IMR-90 (cell line): ENCODE results near the gene WASF3. TPM values are rescaled to one million over a fixed set of nuclear protein-coding genes. Genes with fewer than 3 reads are reported as not detected.

Experiments used
- ATAC-seq: fragments of 200-7000 bp; cut with Tn5 transposase; 2 replicates; pipeline ENCODE4 v1.9.1; 2020; ENCODE audit warnings: low read depth, mild to moderate bottlenecking, moderate library complexity
- BruUV-seq: library from RNA; stranded (reverse); fragments of 400-500 nt; replicated peaks from 2 replicates; lab custom pipeline; 2021; lab: Mats Ljungman, UMichigan
- CTCF ChIA-PET: fragments of 300-600 bp; formaldehyde crosslinking; extraction: SDS; loops from one replicate; lab custom pipeline; 2021; ENCODE audit warnings: antibody characterized with exemption; lab: Yijun Ruan, JAX
- POLR2A ChIA-PET: fragments of 300-600 bp; sonication (Branson Sonifier 250); formaldehyde crosslinking; loops from one replicate; lab custom pipeline; 2022; ENCODE audit warnings: antibody characterized with exemption; ENCODE audit not compliant: unreplicated experiment; lab: Charles Lee
- DNase-seq: peaks from one replicate; pipeline ENCODE4 v3.0.0; 2013
- H2AFZ ChIP-seq: replicated peaks from 2 replicates; pipeline ENCODE3; 2013; ENCODE audit warnings: low read length, mild to moderate bottlenecking; ENCODE audit not compliant: poor library complexity
- H2AK5ac ChIP-seq: 2 replicates; pipeline ENCODE4 v1.6.1; 2013; ENCODE audit warnings: low read depth, low read length, inconsistent platforms
- H2AK9ac ChIP-seq: replicated peaks from 2 replicates; pipeline ENCODE3; 2013; ENCODE audit warnings: mild to moderate bottlenecking, low read depth, low read length, moderate library complexity; ENCODE audit not compliant: poor library complexity
- H2BK120ac ChIP-seq: 2 replicates; pipeline ENCODE4 v1.6.1; 2013; ENCODE audit warnings: low read depth, low read length, inconsistent platforms
- H2BK15ac ChIP-seq: 3 replicates; pipeline ENCODE4 v1.6.1; 2013; ENCODE audit warnings: low read depth, low read length, inconsistent platforms
- H2BK20ac ChIP-seq: 2 replicates; pipeline ENCODE4 v1.6.1; 2013; ENCODE audit warnings: low read depth, mild to moderate bottlenecking, inconsistent platforms, low read length, moderate library complexity
- H2BK5ac ChIP-seq: 2 replicates; pipeline ENCODE4 v1.6.1; 2013; ENCODE audit warnings: mild to moderate bottlenecking, low read depth, low read length, inconsistent platforms; ENCODE audit not compliant: poor library complexity, severe bottlenecking
- H3K14ac ChIP-seq: replicated peaks from 2 replicates; pipeline ENCODE4 v1.6.1; 2013; ENCODE audit warnings: low read depth, low read length, inconsistent platforms
- H3K18ac ChIP-seq: 2 replicates; pipeline ENCODE4 v1.6.1; 2013; ENCODE audit warnings: low read depth, low read length, control low read depth
- H3K23ac ChIP-seq: 2 replicates; pipeline ENCODE4 v1.6.1; 2013; ENCODE audit warnings: low read depth, low read length, inconsistent platforms
- H3K27ac ChIP-seq: 2 replicates; pipeline ENCODE4 v1.5.1; 2013; ENCODE audit warnings: mild to moderate bottlenecking, control low read depth, low read length; ENCODE audit not compliant: insufficient read depth
- H3K27me3 ChIP-seq: 2 replicates; pipeline ENCODE4 v1.6.1; 2013; ENCODE audit warnings: low read length; ENCODE audit not compliant: control insufficient read depth, insufficient read depth
- H3K36me3 ChIP-seq: 2 replicates; pipeline ENCODE4 v1.6.1; 2013; ENCODE audit warnings: low read length, mixed read lengths; ENCODE audit not compliant: control insufficient read depth, insufficient read depth
- H3K4ac ChIP-seq: 2 replicates; pipeline ENCODE4 v1.6.1; 2013; ENCODE audit warnings: low read depth, low read length, inconsistent platforms
- H3K4me1 ChIP-seq: 2 replicates; pipeline ENCODE4 v1.6.1; 2013; ENCODE audit warnings: low read length, mixed read lengths; ENCODE audit not compliant: control insufficient read depth, insufficient read depth
- H3K4me2 ChIP-seq: 2 replicates; pipeline ENCODE4 v1.6.1; 2013; ENCODE audit warnings: low read depth, mild to moderate bottlenecking, control low read depth, low read length, moderate library complexity
- H3K4me3 ChIP-seq: 2 replicates; pipeline ENCODE4 v1.5.1; 2013; ENCODE audit warnings: low read depth, mild to moderate bottlenecking, control low read depth, low read length, moderate library complexity; ENCODE audit not compliant: insufficient read depth
- H3K56ac ChIP-seq: 2 replicates; pipeline ENCODE4 v1.6.1; 2013; ENCODE audit warnings: low read length, inconsistent platforms; ENCODE audit not compliant: insufficient read depth; ENCODE audit errors: extremely low read depth
- H3K79me1 ChIP-seq, 2 experiments: 2 replicates each; pipeline ENCODE4 v1.6.1; 2013; ENCODE audit warnings: low read length in 2 of 2, inconsistent platforms in 1 of 2, low read depth in 1 of 2
- H3K9ac ChIP-seq: 2 replicates; pipeline ENCODE4 v1.6.1; 2013; ENCODE audit warnings: low read depth, low read length, control low read depth
- H3K9me1 ChIP-seq: 2 replicates; pipeline ENCODE4 v1.6.1; 2013; ENCODE audit warnings: low read length, inconsistent platforms; ENCODE audit not compliant: insufficient read depth
- H3K9me3 ChIP-seq: 2 replicates; pipeline ENCODE4 v1.6.1; 2013; ENCODE audit warnings: low read length; ENCODE audit not compliant: control insufficient read depth, insufficient read depth
- H4K20me1 ChIP-seq: 2 replicates; pipeline ENCODE4 v1.6.1; 2013; ENCODE audit warnings: low read length, inconsistent platforms; ENCODE audit not compliant: insufficient read depth
- H4K5ac ChIP-seq: 2 replicates; pipeline ENCODE4 v1.6.1; 2013; ENCODE audit warnings: mild to moderate bottlenecking, low read depth, low read length, control low read depth
- H4K8ac ChIP-seq, 2 experiments: 2 replicates each; pipeline ENCODE4 v1.6.1; 2013; ENCODE audit warnings: low read depth in 2 of 2, low read length in 2 of 2, control low read depth in 1 of 2, inconsistent platforms in 1 of 2
- H4K91ac ChIP-seq: 2 replicates; pipeline ENCODE4 v1.6.1; 2013; ENCODE audit warnings: low read depth, low read length, inconsistent platforms; ENCODE audit not compliant: insufficient read depth
- BHLHE40 ChIP-seq: fragments of 150-350 bp; IDR thresholded peaks from 2 replicates; pipeline ENCODE4 v1.6.1; 2016; ENCODE audit warnings: mild to moderate bottlenecking, low read depth, low read length
- CEBPB ChIP-seq: IDR thresholded peaks from 2 replicates; pipeline ENCODE4 v1.6.1; 2012; ENCODE audit warnings: low read depth, low read length, improper control_type of control experiment
- CHD1 ChIP-seq: IDR thresholded peaks from 2 replicates; pipeline ENCODE4 v1.6.1; 2012; ENCODE audit warnings: low read depth, low read length, improper control_type of control experiment
- CTCF ChIP-seq: conservative IDR thresholded peaks from 2 replicates; pipeline ENCODE4 v1.5.1; 2012; ENCODE audit warnings: mild to moderate bottlenecking, low read depth, low read length, improper control_type of control experiment
- ELK1 ChIP-seq: fragments of 150-350 bp; IDR thresholded peaks from 2 replicates; pipeline ENCODE4 v1.6.1; 2016; ENCODE audit warnings: low read depth, mild to moderate bottlenecking, low read length, moderate library complexity, borderline replicate concordance
- FOS ChIP-seq: fragments of 150-350 bp; IDR thresholded peaks from 2 replicates; pipeline ENCODE4 v1.6.1; 2016; ENCODE audit warnings: low read depth, low read length
- MAFK ChIP-seq: IDR thresholded peaks from 2 replicates; pipeline ENCODE4 v1.6.1; 2012; ENCODE audit warnings: low read depth, low read length, improper control_type of control experiment
- MAZ ChIP-seq: IDR thresholded peaks from 2 replicates; pipeline ENCODE4 v1.6.1; 2012; ENCODE audit warnings: low read depth, mild to moderate bottlenecking, low read length, improper control_type of control experiment, moderate library complexity, borderline replicate concordance
- MXI1 ChIP-seq: IDR thresholded peaks from 2 replicates; pipeline ENCODE4 v1.6.1; 2012; ENCODE audit warnings: low read depth, mild to moderate bottlenecking, low read length, moderate library complexity, borderline replicate concordance
- NFE2L2 ChIP-seq: fragments of 150-350 bp; IDR thresholded peaks from 2 replicates; pipeline ENCODE4 v1.6.1; 2016; ENCODE audit warnings: low read depth, mild to moderate bottlenecking, low read length
- POLR2A ChIP-seq: IDR thresholded peaks from 2 replicates; pipeline ENCODE4 v1.6.1; 2012; ENCODE audit warnings: mild to moderate bottlenecking, low read depth, low read length
- RAD21 ChIP-seq: IDR thresholded peaks from 2 replicates; pipeline ENCODE4 v1.6.1; 2012; ENCODE audit warnings: low read length, improper control_type of control experiment
- RCOR1 ChIP-seq: IDR thresholded peaks from 2 replicates; pipeline ENCODE4 v1.6.1; 2012; ENCODE audit warnings: mild to moderate bottlenecking, low read length, improper control_type of control experiment; ENCODE audit not compliant: insufficient replicate concordance
- RFX5 ChIP-seq: IDR thresholded peaks from 2 replicates; pipeline ENCODE4 v1.8.0; 2012; ENCODE audit warnings: low read depth, mild to moderate bottlenecking, low read length, moderate library complexity
- SMC3 ChIP-seq: fragments of 150-350 bp; IDR thresholded peaks from 2 replicates; pipeline ENCODE4 v1.6.1; 2016; ENCODE audit warnings: low read depth, mild to moderate bottlenecking, antibody characterized with exemption, low read length, moderate library complexity
- USF2 ChIP-seq: fragments of 150-350 bp; IDR thresholded peaks from 2 replicates; pipeline ENCODE4 v1.6.1; 2017; ENCODE audit warnings: mild to moderate bottlenecking, antibody characterized with exemption, low read length, low read depth
- WGBS, 2 experiments: methylation state at CpG; one replicate each; pipeline versions ENCODE4 v1.1.5 to v1.1.7; 2013; ENCODE audit warnings: missing lambda C conversion rate in 2 of 2; ENCODE audit not compliant: insufficient read length in 1 of 2; ENCODE audit errors: extremely low coverage in 2 of 2; 5-methylcytosine and 5-hydroxymethylcytosine counted together
- dilution Hi-C: fragments of 300-500 bp; cut with HindIII; formaldehyde crosslinking; loops from one replicate; pipeline ENCODE4 v1.14.3; 2018; ENCODE audit warnings: low sequenced_read_pairs; ENCODE audit not compliant: unreplicated experiment
- in situ Hi-C: fragments of 300-500 bp; cut with MboI; formaldehyde crosslinking; loops from 3 replicates; pipeline ENCODE4 v1.14.3; 2019; ENCODE audit warnings: low sequenced_read_pairs, inconsistent platforms, mixed read lengths
- intact Hi-C: fragments of 100-400 bp; cut with micrococcal nuclease; formaldehyde crosslinking; loops from 2 replicates; pipeline ENCODE4 v1.10.0; 2022
- polyA plus RNA-seq, 3 experiments: library from polyadenylated mRNA; depleted of rRNA; stranded (reverse); fragments of >200 nt; gene quantifications; 2 replicates each; pipeline ENCODE4 v1.2.3, GENCODE V29; 2012; ENCODE audit warnings: low replicate concordance in 1 of 3
- total RNA-seq: library from RNA; depleted of rRNA; stranded (reverse); fragments of >200 nt; gene quantifications from 2 replicates; pipeline ENCODE4 v1.2.3, GENCODE V29; 2012

Gene WASF3
- total and polyA plus RNA-seq, 2 of the 4 experiments (the other 2 are of a cell fraction) = 4.3 to 11.4 TPM

- peaks cover 11 to 41% of the 10 kb centered on the region in 2 experiments; a peak in 3 of 4 replicates for H3K79me1 ChIP-seq
- no peak overlapping the region for H2AFZ ChIP-seq
- H4K8ac ChIP-seq = no peak overlapping the region
- no peak overlapping the region for H2AK5ac ChIP-seq
- no TSS peak for BruUV-seq
- TF ChIP-seq USF2 (no peak), NFE2L2 (no peak), SMC3 (no peak), MAFK (no peak), CHD1 (no peak), FOS (no peak), MXI1 (no peak), BHLHE40 (no peak), POLR2A (no peak), CEBPB (no peak), RAD21 (no peak), RCOR1 (no peak), MAZ (no peak), ELK1 (no peak), CTCF (no peak), RFX5 (no peak)
- no peak overlapping the region for H2BK15ac ChIP-seq
- H3K18ac ChIP-seq = no peak overlapping the region
- H2AK9ac ChIP-seq = no peak overlapping the region
- H3K4ac ChIP-seq = no peak overlapping the region
- no peaks in the 10 kb centered on the region for H3K36me3 ChIP-seq
- no peak overlapping the region for H3K4me3 ChIP-seq
- intact Hi-C loops (no loop called here), dilution Hi-C loops (no loop called here), in situ Hi-C loops (no loop called here)
- no peak overlapping the region for H3K14ac ChIP-seq
- H2BK5ac ChIP-seq = no peak overlapping the region
- no peak overlapping the region for H4K91ac ChIP-seq
- peaks cover 7% of the 10 kb centered on the region for H3K9me1 ChIP-seq
- H3K9ac ChIP-seq = no peak overlapping the region
- ATAC-seq = no peak
- H3K27me3 ChIP-seq = no peaks in the 10 kb centered on the region
- no peaks in the 10 kb centered on the region for H3K9me3 ChIP-seq
- no peak overlapping the region for H3K27ac ChIP-seq
- peaks cover 12% of the 10 kb centered on the region for H4K20me1 ChIP-seq
- H3K56ac ChIP-seq = no peak overlapping the region
- no peak overlapping the region for H2BK20ac ChIP-seq
- H2BK120ac ChIP-seq = no peak overlapping the region
- ChIA-PET POLR2A (no interaction called here), CTCF (interaction anchor here (1.1 to 1.4 kb wide), 3 partner anchors 10 to 13 kb away, joined by 3 to 5 read pairs (median 3); no protein-coding TSS in a partner anchor)
- H3K4me2 ChIP-seq = no peak overlapping the region
- H3K23ac ChIP-seq = no peak overlapping the region
- no CpG with 5 or more reads among the region's 3 CpGs for WGBS, 2 experiments
- 0 out of 2 replicates have a peak, but pooled peaks cover 2% of the 10 kb centered on the region for H3K4me1 ChIP-seq
- no peak overlapping the region for H4K5ac ChIP-seq
- no peak for DNase-seq
These were observed 14.0 kb downstream of the WASF3 start for GRCh38 chr13:26571518-26571917.
